ENCODE measurements around the gene RTL3. TPM values are rescaled to one million over a fixed set of nuclear protein-coding genes. Genes with fewer than 3 reads are reported as not detected.

Gene RTL3
- total RNA-seq, 1 experiment from 2014 or later, result not detected

DNA sequence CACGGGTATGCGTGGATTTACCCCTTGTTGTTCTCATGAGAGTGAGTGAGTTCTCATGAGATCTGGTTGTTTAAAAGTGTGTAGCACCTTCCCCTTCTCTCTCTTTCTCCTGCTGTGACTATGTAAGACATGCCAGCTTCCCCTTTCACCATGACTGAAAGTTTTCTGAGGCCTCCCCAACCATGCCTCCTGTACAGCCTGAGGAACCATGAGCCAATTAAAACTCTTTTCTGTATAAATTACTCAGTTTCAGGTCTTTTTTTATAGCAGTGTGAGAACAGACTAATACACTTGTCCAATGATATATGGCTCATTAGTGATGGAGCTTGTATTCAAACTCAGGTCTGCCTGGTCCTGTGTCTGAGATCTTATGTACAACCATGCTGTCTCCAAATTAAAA is 28.5 kb upstream of the RTL3 start:
- ChIA-PET CTCF (no interaction called here), POLR2A (ENCODE audit: low non-redundant PET) (no interaction called here)
- Histone ChIP-seq H3K36me3 (ENCODE audit: insufficient read depth, low read length, poor library complexity, severe bottlenecking) (no peaks in the 10 kb centered on the region), H3K9me3 (ENCODE audit: low read depth, low read length, poor library complexity, severe bottlenecking) (peaks cover 4% of the 10 kb centered on the region), H3K4me1 (ENCODE audit: insufficient read depth, low read length, poor library complexity, severe bottlenecking) (no peaks in the 10 kb centered on the region), H3K27ac (ENCODE audit: low read depth, low read length, poor library complexity, severe bottlenecking) (no peak overlapping the region), H3K4me3 (ENCODE audit: low read depth, low read length, poor library complexity, severe bottlenecking) (no peak overlapping the region), H3K27me3 (replicated peaks; ENCODE audit: insufficient read depth, low read depth, low read length, poor library complexity) (no peaks in the 10 kb centered on the region)
- TF ChIP-seq, protein P1, sequence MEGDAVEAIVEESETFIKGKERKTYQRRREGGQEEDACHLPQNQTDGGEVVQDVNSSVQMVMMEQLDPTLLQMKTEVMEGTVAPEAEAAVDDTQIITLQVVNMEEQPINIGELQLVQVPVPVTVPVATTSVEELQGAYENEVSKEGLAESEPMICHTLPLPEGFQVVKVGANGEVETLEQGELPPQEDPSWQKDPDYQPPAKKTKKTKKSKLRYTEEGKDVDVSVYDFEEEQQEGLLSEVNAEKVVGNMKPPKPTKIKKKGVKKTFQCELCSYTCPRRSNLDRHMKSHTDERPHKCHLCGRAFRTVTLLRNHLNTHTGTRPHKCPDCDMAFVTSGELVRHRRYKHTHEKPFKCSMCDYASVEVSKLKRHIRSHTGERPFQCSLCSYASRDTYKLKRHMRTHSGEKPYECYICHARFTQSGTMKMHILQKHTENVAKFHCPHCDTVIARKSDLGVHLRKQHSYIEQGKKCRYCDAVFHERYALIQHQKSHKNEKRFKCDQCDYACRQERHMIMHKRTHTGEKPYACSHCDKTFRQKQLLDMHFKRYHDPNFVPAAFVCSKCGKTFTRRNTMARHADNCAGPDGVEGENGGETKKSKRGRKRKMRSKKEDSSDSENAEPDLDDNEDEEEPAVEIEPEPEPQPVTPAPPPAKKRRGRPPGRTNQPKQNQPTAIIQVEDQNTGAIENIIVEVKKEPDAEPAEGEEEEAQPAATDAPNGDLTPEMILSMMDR (conservative IDR thresholded peaks at IDR 0.05; ENCODE audit: low read depth, low read length), result no peak
- no peak for TF ChIP-seq EZH2 (IDR thresholded peaks at IDR 0.05; ENCODE audit: borderline replicate concordance, low read depth, low read length, poor library complexity, severe bottlenecking)
- no peak for DNase-seq (ENCODE audit: low spot score)
- no TSS peak for BruUV-seq (replicated peaks)
- intact Hi-C loops (cut with micrococcal nuclease; ENCODE audit: unreplicated experiment), result no loop called here

DNA sequence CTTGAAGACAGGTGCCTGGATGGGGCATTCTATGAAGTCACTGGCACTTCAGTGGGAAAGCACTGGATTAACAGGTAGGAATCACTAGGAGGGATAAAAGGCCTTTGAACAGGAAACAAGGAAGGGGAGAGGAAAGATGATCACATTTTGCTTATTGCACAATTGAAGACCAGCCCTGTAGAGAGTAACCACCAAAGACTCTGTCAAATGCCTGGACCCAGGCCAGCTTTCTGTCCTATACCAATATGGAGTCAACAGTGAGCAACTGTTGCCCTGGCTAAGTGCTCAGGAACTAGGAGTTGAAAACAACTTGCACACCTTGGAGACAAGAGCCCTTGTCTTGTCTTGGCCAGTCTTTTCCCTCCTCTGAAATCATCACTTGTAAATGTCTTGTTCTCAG is 14.1 kb upstream of the RTL3 start:
- POLR2A ChIA-PET (ENCODE audit: low non-redundant PET), result no interaction called here
- no peaks in the 10 kb centered on the region for H3K9me3 ChIP-seq (ENCODE audit: low read depth, low read length, poor library complexity, severe bottlenecking)
- intact Hi-C loops (cut with micrococcal nuclease; ENCODE audit: unreplicated experiment), result no loop called here
- H3K4me3 ChIP-seq (ENCODE audit: low read depth, low read length, poor library complexity, severe bottlenecking), result no peak overlapping the region
- TF ChIP-seq, protein P1 (conservative IDR thresholded peaks at IDR 0.05; ENCODE audit: low read depth, low read length), result no peak
- no peak for TF ChIP-seq EZH2 (IDR thresholded peaks at IDR 0.05; ENCODE audit: borderline replicate concordance, low read depth, low read length, poor library complexity, severe bottlenecking)
- no peaks in the 10 kb centered on the region for H3K27me3 ChIP-seq (replicated peaks; ENCODE audit: insufficient read depth, low read depth, low read length, poor library complexity)
- CTCF ChIA-PET, result no interaction called here
- no peaks in the 10 kb centered on the region for H3K4me1 ChIP-seq (ENCODE audit: insufficient read depth, low read length, poor library complexity, severe bottlenecking)
- BruUV-seq (replicated peaks), result no TSS peak
- H3K27ac ChIP-seq (ENCODE audit: low read depth, low read length, poor library complexity, severe bottlenecking), result no peak overlapping the region
- no peak for DNase-seq (ENCODE audit: low spot score)
- no peaks in the 10 kb centered on the region for H3K36me3 ChIP-seq (ENCODE audit: insufficient read depth, low read length, poor library complexity, severe bottlenecking)

DNA sequence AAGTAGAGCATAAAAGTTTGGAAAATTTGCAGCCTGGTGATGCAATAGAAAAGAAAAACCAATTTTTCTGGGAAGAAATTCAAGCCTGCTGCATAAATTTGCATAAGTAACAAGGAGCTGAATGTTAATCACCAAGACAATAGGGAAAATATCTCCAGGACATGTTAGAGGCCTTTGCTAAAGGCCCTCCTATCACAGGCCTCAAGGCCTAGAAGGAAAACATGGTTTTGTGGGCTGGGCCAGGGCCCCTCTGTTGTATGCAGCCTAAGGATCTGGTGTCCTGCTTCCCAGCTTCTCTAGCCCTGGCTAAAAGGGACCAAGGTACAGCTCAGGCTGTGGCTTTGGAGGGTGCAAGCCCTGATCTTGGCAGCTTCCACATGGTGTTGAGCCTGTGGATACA is 6.2 kb upstream of the RTL3 start:
- ChIA-PET CTCF (no interaction called here), POLR2A (ENCODE audit: low non-redundant PET) (no interaction called here)
- TF ChIP-seq, protein P1 (conservative IDR thresholded peaks at IDR 0.05; ENCODE audit: low read depth, low read length), result no peak
- no peak for TF ChIP-seq EZH2 (IDR thresholded peaks at IDR 0.05; ENCODE audit: borderline replicate concordance, low read depth, low read length, poor library complexity, severe bottlenecking)
- Histone ChIP-seq H3K27me3 (replicated peaks; ENCODE audit: insufficient read depth, low read depth, low read length, poor library complexity) (no peaks in the 10 kb centered on the region), H3K27ac (ENCODE audit: low read depth, low read length, poor library complexity, severe bottlenecking) (no peak overlapping the region), H3K9me3 (ENCODE audit: low read depth, low read length, poor library complexity, severe bottlenecking) (no peaks in the 10 kb centered on the region), H3K36me3 (ENCODE audit: insufficient read depth, low read length, poor library complexity, severe bottlenecking) (no peaks in the 10 kb centered on the region), H3K4me1 (ENCODE audit: insufficient read depth, low read length, poor library complexity, severe bottlenecking) (no peaks in the 10 kb centered on the region), H3K4me3 (ENCODE audit: low read depth, low read length, poor library complexity, severe bottlenecking) (no peak overlapping the region)
- BruUV-seq (replicated peaks), result no TSS peak
- DNase-seq (ENCODE audit: low spot score), result no peak
- intact Hi-C loops (cut with micrococcal nuclease; ENCODE audit: unreplicated experiment), result no loop called here
